Mammary epithelial cell (primary cell): Measurements from ENCODE around the gene INSC.
A peak's percentile ranks its signal among the peaks of the same experiment; 100 is the strongest.

Experiments
- EZH2 ChIP-seq: IDR thresholded peaks from 2 replicates; pipeline ENCODE4 v1.6.1; 2012; ENCODE audit warnings: low read length, inconsistent platforms, borderline replicate concordance
- TF ChIP-seq, protein P1 (sequence below), 2 donors: IDR thresholded peaks in 1 of 2; conservative IDR thresholded peaks in 1 of 2; 2 replicates each; pipeline ENCODE4 v1.5.1; 2011 to 2012; ENCODE audit warnings: inconsistent platforms in 2 of 2, low read length in 2 of 2, mild to moderate bottlenecking in 2 of 2, control low read depth in 1 of 2, low read depth in 1 of 2; ENCODE audit not compliant: insufficient read depth in 1 of 2; ENCODE audit errors: extremely low read depth in 1 of 2

DNA sequence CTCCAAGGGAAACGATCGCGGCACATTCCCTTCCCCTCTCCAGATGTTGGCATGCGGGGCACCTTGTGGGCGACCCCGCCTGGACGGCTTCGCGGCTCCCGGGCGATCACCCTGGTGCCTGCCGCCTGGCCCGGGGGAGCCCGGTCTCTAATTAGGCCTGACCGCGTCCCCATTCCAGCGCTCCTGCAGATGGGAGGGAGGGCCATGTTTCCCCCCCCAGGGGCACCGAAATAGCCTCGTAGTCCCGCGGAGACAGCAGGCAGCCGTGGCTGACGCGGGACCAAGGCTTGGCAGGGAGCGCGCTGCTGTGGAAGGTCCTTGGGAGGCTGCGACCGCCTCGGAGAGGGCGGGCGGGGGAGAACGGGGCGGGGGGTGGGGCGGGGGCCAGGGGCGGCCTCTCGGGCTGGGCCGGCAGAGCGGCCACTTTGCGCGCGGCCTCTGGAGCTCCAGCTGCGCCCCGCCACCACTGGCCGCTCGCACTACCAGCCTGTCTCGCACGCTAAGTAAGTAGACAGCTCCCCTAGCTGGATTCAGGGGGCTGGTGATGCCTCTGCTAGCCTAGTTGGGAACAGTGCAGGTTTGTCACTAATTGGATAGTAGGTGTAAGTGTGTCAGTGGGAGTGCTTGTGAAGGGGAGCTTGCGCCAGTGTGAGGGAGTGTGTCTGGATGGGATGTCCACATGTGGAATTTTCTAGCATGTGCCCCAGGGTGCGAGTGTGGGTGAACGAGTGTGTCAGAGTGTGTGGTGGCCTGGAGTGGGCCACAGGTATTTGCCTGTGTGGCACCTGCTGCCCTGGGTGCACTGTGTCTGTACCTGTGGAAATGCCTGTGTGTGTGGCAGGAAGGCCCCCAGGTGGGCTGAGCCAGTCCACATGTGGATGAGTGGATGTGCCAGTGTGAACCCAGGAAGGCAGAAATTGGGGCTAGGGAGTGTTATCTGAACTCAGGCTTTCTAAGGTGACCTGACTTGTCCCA, at the start of gene INSC:
- TF ChIP-seq, protein P1, sequence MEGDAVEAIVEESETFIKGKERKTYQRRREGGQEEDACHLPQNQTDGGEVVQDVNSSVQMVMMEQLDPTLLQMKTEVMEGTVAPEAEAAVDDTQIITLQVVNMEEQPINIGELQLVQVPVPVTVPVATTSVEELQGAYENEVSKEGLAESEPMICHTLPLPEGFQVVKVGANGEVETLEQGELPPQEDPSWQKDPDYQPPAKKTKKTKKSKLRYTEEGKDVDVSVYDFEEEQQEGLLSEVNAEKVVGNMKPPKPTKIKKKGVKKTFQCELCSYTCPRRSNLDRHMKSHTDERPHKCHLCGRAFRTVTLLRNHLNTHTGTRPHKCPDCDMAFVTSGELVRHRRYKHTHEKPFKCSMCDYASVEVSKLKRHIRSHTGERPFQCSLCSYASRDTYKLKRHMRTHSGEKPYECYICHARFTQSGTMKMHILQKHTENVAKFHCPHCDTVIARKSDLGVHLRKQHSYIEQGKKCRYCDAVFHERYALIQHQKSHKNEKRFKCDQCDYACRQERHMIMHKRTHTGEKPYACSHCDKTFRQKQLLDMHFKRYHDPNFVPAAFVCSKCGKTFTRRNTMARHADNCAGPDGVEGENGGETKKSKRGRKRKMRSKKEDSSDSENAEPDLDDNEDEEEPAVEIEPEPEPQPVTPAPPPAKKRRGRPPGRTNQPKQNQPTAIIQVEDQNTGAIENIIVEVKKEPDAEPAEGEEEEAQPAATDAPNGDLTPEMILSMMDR (conservative IDR thresholded peaks at IDR 0.05 in 1 of 2, IDR thresholded peaks at IDR 0.05 in 1 of 2; ENCODE audit: extremely low read depth in 1 of 2, insufficient read depth in 1 of 2, low read depth in 1 of 2, low read length in 2 of 2) = peak in 1 of 2 donors; percentile 11
- no peak for TF ChIP-seq EZH2
